ENCODE data around the gene CHMP6.
A peak's percentile ranks its signal among the peaks of the same experiment; 100 is the strongest.

CHMP6 gene

DNA sequence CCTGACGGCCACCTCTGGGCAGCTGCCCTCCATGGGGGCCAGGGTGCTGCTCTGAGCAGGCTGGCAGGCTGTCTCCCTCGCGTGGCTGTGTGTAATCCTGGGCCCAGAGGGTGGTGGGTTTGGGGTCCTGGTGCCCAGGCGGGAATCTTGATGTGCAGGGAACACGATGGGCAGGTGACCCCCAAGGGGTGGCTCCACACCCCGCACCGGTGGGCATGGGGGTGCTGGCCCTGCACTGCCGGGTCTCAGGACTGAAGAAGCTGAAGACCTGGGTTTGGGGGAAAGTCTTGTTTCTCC, 8.6 kb downstream of the CHMP6 start:
- CTCF ChIA-PET = no interaction called here
- no peaks in the 10 kb centered on the region for H3K9me3 Mint-ChIP-seq
- H3K27ac Mint-ChIP-seq = no peak overlapping the region
- H3K36me3 Mint-ChIP-seq = peaks cover 15% of the 10 kb centered on the region
- peak; percentile 15 for DNase-seq
- H3K4me1 Mint-ChIP-seq = peaks cover 11% of the 10 kb centered on the region
- H3K4me3 Mint-ChIP-seq = no peak overlapping the region
- peaks cover 44% of the 10 kb centered on the region for H3K27me3 Mint-ChIP-seq

DNA sequence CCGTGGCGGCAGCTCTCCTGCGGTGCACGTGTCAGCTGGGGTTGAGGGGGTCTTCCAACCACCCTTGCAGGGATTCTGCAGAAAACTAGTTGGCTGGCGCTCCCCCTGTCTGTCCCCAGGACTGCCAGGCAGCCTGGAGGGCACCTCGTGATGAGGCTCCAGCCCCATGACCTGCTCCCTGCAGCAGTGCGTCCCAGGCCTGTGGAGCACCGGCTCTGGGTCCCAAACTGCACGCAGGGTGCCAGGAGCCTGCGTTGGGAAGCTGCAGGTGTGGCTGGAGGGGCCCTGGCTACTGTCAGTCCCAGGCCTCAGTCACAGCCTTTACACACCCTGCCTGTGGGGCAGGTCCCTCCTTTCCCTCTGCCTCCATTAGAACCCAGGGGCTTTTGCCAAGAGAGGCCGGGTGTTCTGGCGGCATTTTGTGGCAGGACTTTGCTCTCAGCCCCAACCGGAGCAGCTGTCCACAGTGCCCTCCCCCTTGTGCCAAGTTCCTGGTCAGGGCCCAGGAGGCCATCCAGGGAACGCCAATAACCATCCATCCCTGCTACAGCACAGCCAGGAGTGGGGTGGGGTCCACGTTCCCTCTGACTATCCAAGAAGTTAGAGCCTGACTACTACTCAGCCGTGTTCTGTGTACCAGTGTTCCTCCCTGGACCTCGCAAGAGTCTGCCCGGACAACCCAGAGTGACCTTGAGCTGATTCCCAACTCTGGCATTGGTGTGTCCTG, 9.2 kb downstream of the CHMP6 start:
- Mint-ChIP-seq H3K4me3 (no peak overlapping the region), H3K27ac (no peak overlapping the region), H3K9me3 (no peaks in the 10 kb centered on the region), H3K4me1 (peaks cover 11% of the 10 kb centered on the region), H3K36me3 (peaks cover 10% of the 10 kb centered on the region), H3K27me3 (peaks cover 49% of the 10 kb centered on the region)
- CTCF ChIA-PET = no interaction called here
- DNase-seq = peak; percentile 14

DNA sequence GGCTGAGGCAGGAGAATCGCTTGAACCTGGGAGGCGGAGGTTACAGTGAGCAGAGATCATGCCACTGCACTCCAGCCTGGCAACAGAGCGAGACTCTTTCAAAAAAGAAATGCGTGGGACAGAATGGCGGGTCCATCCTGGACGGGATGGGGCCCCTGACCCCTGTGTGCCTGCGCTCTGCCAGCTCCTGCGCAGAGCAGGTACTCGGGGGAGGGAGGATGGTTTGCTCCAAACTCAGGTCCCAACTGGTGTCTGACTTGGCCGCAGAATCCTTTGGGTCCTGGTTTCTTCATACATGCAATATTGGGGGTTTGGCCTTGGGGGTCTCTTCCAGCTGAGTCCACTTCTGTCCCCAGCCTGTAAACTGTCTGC, 10.4 kb downstream of the CHMP6 start:
- Mint-ChIP-seq H3K36me3 (peaks cover 7% of the 10 kb centered on the region), H3K27me3 (peaks cover 58% of the 10 kb centered on the region), H3K4me3 (no peak overlapping the region), H3K9me3 (no peaks in the 10 kb centered on the region), H3K27ac (no peak overlapping the region), H3K4me1 (peaks cover 11% of the 10 kb centered on the region)
- CTCF ChIA-PET = interaction anchor here (0.6 to 0.7 kb wide), 2 partner anchors 737 to 853 kb away, joined by 3 read pairs; no protein-coding TSS in a partner anchor
- DNase-seq = peak; percentile 7

DNA sequence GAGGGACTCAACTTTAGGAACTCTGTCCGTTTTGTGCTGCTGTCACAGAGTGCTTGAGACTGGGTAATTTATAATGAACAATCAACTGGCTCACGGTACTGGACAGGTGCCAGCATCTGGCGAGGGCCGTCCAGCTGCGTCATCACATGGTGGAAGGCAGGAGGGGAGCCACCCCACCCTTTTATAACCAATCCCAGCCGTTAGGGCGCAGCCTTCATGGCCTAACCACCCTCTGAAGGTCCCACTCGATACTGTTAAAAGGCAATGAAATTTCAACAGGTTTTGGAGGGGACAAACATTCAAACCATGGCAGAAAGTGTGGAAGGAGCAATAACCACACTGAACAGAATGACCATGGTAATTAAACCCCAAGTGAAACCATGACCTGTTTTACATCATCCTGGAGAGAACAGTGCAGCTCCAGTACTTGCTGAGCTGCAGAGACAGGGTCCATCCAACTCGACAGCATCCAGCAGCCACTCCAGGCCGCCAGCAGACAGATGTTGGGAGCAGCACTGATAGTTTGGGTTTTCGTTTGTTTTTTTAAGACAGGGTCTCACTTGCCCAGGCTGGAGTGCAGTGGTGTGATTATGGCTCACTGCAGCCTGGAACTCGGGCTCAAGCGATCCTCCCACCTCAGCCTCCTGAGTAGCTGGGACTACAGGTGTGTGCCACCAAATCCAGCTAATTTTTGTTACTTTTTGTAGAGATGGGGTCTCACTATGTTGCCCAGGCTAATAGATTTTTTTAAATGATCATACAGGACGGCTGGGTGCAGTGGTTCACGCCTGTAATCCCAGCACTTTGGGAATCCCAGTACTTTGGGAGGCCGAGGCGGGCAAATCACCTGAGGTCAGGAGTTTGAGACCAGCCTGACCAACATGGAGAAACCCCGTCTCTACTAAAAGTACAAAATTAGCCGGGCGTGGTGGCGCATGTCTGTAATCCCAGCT, 11.0 kb downstream of the CHMP6 start:
- H3K36me3 Mint-ChIP-seq = peaks cover 7% of the 10 kb centered on the region
- peaks cover 60% of the 10 kb centered on the region for H3K27me3 Mint-ChIP-seq
- no peak overlapping the region for H3K27ac Mint-ChIP-seq
- H3K4me1 Mint-ChIP-seq = peaks cover 11% of the 10 kb centered on the region
- DNase-seq = peak; percentile 19
- no peak overlapping the region for H3K4me3 Mint-ChIP-seq
- H3K9me3 Mint-ChIP-seq = no peaks in the 10 kb centered on the region
- CTCF ChIA-PET = interaction anchor here (0.6 kb wide), 1 partner anchor 854 kb away, joined by 3 read pairs; no protein-coding TSS in a partner anchor

DNA sequence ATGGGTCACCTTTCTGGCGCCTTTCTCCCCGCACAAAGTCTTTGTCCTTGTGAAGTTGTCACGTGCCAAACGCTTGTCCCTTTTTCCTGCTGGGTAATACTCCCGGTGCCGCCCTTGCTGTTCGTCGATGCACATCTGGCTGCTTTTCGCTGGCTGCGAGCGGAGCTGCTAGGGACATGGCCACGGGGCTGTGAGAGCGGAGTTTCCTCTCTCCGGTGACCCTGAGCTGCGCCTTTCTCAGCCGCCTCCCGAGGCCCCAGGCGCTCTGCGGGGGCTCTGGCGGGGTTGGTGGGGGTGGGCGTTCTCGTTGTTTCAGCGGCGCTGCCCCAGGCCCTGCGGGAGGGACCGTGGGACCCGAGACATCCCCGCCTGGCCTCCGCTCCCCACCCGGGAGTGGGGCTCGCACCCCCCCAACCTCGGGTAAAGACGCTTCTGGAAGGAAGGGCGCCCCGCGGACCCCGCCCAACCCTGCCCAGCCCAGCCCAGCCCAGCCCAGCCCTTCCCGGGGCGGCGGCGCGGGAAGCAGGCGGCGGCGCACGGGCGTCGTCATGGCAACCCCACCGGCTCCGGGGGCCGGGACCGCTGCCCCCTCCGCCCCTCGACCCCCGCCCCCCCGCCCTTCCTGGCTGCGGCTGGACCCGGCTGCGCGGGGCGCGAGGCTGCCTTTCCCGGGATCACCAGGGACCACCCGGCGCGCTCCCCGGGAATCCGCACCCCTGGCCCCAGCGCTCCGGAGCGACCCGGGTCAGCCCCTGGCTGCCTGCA, 12.3 kb downstream of the CHMP6 start:
- peaks cover 3% of the 10 kb centered on the region for H3K36me3 Mint-ChIP-seq
- peak overlapping the region; percentile 55 for H3K4me3 Mint-ChIP-seq
- peak; percentile 38 for DNase-seq
- peaks cover 68% of the 10 kb centered on the region for H3K27me3 Mint-ChIP-seq
- no peak overlapping the region for H3K27ac Mint-ChIP-seq
- CTCF ChIA-PET = interaction anchor here (1.1 to 1.2 kb wide), 2 partner anchors 11 to 16 kb away, joined by 3 read pairs; no protein-coding TSS in a partner anchor
- no peaks in the 10 kb centered on the region for H3K9me3 Mint-ChIP-seq
- peaks cover 11% of the 10 kb centered on the region for H3K4me1 Mint-ChIP-seq

DNA sequence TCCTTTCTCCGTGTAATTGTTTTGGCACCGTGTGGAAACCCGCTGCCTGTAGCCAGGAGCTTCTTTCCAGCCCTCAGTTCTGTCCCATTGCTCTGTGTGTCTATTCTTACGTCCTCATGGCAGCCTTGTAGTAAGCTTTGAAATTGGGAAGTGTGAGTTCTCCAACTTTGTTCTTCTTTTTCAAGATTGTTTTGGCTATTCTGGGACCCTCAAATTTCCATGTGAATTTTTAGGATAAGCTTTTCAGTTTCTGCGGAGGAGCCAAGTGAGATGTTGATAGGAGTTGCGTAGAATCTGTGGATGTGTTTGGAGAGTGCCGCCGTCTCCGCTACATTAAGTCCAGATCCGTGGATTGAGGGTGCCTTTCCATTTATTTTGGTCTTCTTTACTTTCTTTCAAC, 15.2 kb downstream of the CHMP6 start:
- Mint-ChIP-seq H3K36me3 (peaks cover 5% of the 10 kb centered on the region), H3K4me3 (no peak overlapping the region), H3K27ac (no peak overlapping the region), H3K4me1 (peaks cover 11% of the 10 kb centered on the region), H3K9me3 (peaks cover 7% of the 10 kb centered on the region), H3K27me3 (peaks cover 79% of the 10 kb centered on the region)
- CTCF ChIA-PET = interaction anchor here (1.1 to 1.7 kb wide), 2 partner anchors 9 to 17 kb away, joined by 3 to 5 read pairs; no protein-coding TSS in a partner anchor
- no peak for DNase-seq

DNA sequence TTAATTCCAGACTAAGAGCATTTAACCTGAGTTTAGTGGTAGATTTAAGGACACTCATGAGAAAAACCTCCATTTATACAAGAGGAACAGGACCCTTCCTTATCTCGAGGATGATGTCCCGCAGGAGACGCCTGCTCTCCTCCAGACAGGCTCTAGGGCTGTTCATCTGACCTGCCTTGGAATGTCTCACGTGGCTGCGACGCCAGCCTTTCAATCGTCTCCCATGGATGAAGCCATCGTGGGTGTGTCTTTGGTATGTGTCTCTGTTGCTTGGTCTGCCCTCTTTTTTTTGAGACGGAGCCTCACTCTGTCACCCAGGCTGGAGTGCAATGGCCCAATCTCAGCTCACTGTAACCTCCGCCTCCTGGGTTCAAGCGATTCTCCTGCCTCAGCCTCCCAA, 16.5 kb downstream of the CHMP6 start:
- Mint-ChIP-seq H3K36me3 (peaks cover 5% of the 10 kb centered on the region), H3K9me3 (peaks cover 10% of the 10 kb centered on the region), H3K27ac (no peak overlapping the region), H3K4me3 (no peak overlapping the region), H3K4me1 (peaks cover 11% of the 10 kb centered on the region), H3K27me3 (peaks cover 76% of the 10 kb centered on the region)
- CTCF ChIA-PET = no interaction called here
- DNase-seq = no peak

DNA sequence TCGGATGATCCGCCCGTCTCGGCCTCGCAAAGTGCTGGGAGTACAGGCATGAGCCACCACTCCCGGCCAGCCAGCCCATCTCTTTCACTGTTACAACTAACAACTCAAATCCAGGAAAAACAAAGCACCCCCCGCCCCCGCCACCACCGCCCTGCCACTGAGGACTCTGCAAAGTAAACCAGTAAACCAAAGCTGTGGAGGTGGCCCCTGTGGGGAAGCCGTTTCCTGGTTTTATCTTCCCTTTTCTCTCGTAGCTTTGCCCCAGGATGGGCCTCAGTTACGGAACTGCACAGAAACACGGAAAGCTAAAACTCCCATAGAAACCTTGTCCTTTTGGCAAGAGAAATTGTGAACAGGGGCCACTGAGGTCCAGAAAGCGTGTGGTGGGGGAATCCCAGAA, 17.5 kb downstream of the CHMP6 start:
- CTCF ChIA-PET = no interaction called here
- peak; percentile 3 for DNase-seq
- Mint-ChIP-seq H3K36me3 (peaks cover 5% of the 10 kb centered on the region), H3K27ac (no peak overlapping the region), H3K4me1 (peaks cover 5% of the 10 kb centered on the region), H3K27me3 (peaks cover 71% of the 10 kb centered on the region), H3K9me3 (peaks cover 10% of the 10 kb centered on the region), H3K4me3 (no peak overlapping the region)

DNA sequence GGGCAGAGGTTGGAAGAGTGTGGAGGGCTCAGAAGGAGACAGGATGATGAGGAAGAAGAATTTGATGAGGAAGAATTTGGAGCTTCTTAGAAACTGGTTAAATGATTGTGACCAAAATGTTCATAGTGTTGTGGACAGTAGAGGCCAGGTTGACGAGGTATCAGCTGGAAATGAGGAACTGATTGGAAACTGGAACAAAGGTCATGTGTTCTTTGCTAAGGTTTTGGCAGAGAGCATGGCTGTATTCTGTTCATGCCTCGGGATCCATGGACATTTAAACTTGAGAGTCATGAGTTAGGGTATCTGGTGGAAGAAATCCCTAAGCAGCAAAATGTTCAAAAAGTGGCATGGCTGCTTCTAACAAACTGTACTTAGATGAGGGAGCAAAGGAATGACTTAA, 19.3 kb downstream of the CHMP6 start:
- Mint-ChIP-seq H3K4me3 (no peak overlapping the region), H3K27me3 (peaks cover 53% of the 10 kb centered on the region), H3K4me1 (peaks cover 3% of the 10 kb centered on the region), H3K36me3 (peaks cover 11% of the 10 kb centered on the region), H3K9me3 (peaks cover 16% of the 10 kb centered on the region), H3K27ac (no peak overlapping the region)
- CTCF ChIA-PET = interaction anchor here (1.9 kb wide), 1 partner anchor 13 kb away, joined by 7 read pairs; no protein-coding TSS in a partner anchor
- no peak for DNase-seq

DNA sequence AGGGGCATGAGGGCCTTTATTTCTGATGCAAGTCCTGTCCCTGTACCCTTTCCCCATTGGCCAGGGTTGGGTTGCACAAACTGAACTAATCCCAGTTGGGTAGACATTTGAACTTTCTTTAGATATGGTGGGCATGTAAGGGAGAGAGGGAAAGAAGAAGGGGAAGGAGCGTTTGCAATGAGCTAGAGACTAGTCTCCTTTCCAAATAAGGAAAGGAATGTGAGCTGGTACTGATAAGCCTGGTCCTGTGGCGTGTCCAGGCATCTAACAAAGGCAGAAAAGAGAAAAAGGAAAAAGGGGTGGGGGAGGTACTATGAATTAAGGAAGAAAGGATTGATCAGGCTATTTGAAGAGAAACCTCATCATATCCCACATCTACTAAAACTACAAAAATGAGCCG, 20.3 kb downstream of the CHMP6 start:
- no peak overlapping the region for H3K27ac Mint-ChIP-seq
- DNase-seq = no peak
- H3K36me3 Mint-ChIP-seq = peaks cover 18% of the 10 kb centered on the region
- peaks cover 23% of the 10 kb centered on the region for H3K9me3 Mint-ChIP-seq
- H3K4me1 Mint-ChIP-seq = peaks cover 7% of the 10 kb centered on the region
- H3K4me3 Mint-ChIP-seq = no peak overlapping the region
- H3K27me3 Mint-ChIP-seq = peaks cover 46% of the 10 kb centered on the region
- CTCF ChIA-PET = interaction anchor here (0.7 kb wide), 1 partner anchor 14 kb away, joined by 3 read pairs; no protein-coding TSS in a partner anchor

DNA sequence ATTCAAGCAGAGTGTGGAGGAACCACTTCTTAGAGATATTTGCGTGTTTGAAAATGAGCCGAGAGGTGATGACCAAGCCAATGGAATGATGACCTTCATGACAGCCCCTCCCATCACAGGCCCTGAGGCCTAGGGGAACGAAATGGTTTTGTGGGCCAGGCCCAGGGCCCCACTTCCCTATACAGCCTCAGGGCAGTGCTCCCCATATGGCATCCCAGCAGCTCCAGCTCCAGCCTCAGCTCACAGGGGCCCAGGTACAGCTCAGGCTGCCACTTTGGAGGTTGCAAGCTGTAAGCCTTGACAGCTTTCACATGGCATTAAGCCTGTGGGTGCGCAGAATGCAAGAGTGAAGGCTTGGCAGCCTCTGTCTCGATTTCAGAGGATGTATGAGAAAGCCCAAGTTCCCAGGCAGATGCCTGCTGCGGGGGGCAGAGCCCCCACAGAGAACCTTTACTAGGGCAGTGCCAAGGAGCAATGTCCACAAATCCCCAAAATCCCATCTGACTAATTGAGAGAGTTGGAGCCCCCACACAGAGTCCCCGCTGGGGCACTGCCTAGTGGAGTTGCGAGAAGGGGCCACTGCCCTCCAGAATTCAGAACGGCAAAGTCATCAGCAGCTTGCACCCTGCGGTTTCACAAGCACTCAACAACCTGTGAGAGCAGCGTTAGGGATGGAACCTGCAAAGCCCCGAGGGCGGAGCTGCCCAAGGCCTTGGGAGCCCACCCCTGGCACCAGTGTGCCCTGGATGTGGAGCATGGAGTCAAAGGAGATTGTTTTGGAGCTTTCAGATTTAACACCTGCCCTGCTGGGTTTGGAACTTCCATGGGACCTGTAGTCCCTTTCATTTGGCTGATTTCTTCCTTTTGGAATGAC, 21.2 kb downstream of the CHMP6 start:
- CTCF ChIA-PET = interaction anchor here (1.1 kb wide), 1 partner anchor 11 kb away, joined by 5 read pairs; no protein-coding TSS in a partner anchor
- H3K36me3 Mint-ChIP-seq = peaks cover 18% of the 10 kb centered on the region
- no peak overlapping the region for H3K27ac Mint-ChIP-seq

DNA sequence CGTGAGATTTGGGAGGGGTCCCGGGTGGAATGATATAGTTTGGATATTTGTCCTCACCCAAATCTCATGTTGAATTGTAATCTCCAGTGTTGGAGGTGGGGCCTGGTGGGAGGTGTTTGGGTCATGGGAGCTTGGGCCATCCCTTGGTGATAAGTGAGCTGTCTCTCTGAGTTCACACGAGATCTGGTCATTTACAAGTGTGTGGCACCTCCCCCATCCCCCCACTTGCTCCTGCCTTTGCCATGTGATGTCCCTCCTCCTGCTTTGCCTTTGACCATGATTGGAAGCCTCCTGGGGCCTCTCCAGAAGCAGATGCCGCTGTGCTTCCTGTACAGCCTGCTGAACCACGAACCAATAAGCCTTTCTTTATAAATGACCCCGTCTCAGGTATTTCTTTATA, 22.0 kb downstream of the CHMP6 start:
- peak; percentile 16 for DNase-seq
- H3K4me3 Mint-ChIP-seq = no peak overlapping the region
- H3K27ac Mint-ChIP-seq = no peak overlapping the region
- peaks cover 36% of the 10 kb centered on the region for H3K27me3 Mint-ChIP-seq
- CTCF ChIA-PET = interaction anchor here (1.1 kb wide), 1 partner anchor 10 kb away, joined by 5 read pairs; no protein-coding TSS in a partner anchor
- H3K9me3 Mint-ChIP-seq = peaks cover 23% of the 10 kb centered on the region
- peaks cover 23% of the 10 kb centered on the region for H3K4me1 Mint-ChIP-seq
- peaks cover 21% of the 10 kb centered on the region for H3K36me3 Mint-ChIP-seq

More for the DNA sequence above, 21.2 kb downstream of the CHMP6 start:
- DNase-seq = peak; percentile 18
- Mint-ChIP-seq H3K4me3 (no peak overlapping the region), H3K4me1 (peaks cover 15% of the 10 kb centered on the region), H3K9me3 (peaks cover 23% of the 10 kb centered on the region), H3K27me3 (peaks cover 43% of the 10 kb centered on the region)

DNA sequence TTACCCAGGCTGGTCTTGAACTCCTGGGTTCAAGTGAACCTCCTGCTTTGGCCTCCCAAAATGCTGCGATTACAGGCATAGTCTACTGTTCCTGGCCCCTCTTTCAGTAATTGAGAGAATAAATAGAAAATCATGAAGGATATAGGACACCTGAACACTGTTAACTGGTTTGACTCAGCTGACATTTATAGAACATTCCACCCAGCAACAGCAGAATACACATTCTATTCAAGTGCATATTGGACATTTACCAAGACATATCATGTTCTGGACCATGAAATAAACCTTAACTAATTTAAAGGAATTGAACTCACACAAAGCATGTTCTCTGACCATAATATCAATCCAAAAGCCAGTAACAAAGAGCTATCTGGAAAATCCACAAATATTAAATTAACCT, 23.5 kb downstream of the CHMP6 start:
- Mint-ChIP-seq H3K27ac (no peak overlapping the region), H3K27me3 (peaks cover 24% of the 10 kb centered on the region), H3K36me3 (peaks cover 22% of the 10 kb centered on the region), H3K9me3 (peaks cover 23% of the 10 kb centered on the region), H3K4me1 (peaks cover 38% of the 10 kb centered on the region), H3K4me3 (no peak overlapping the region)
- CTCF ChIA-PET = interaction anchor here (1.2 to 1.3 kb wide), 2 partner anchors 8 to 11 kb away, joined by 3 read pairs; no protein-coding TSS in a partner anchor
- no peak for DNase-seq

All from activated naive CD4-positive, alpha-beta T cell treated with anti-CD3 and anti-CD28 coated beads, Interleukin-2, amount 10 ng/mL, durations not matched to agents 7 days and 5 days (primary cell).